ENCODE measurements around the gene MAPK8.

Gene MAPK8

GRCh38 chr10:48353246-48353645 lies 46.8 kb downstream of the MAPK8 start:
- TF ChIP-seq, protein P1, sequence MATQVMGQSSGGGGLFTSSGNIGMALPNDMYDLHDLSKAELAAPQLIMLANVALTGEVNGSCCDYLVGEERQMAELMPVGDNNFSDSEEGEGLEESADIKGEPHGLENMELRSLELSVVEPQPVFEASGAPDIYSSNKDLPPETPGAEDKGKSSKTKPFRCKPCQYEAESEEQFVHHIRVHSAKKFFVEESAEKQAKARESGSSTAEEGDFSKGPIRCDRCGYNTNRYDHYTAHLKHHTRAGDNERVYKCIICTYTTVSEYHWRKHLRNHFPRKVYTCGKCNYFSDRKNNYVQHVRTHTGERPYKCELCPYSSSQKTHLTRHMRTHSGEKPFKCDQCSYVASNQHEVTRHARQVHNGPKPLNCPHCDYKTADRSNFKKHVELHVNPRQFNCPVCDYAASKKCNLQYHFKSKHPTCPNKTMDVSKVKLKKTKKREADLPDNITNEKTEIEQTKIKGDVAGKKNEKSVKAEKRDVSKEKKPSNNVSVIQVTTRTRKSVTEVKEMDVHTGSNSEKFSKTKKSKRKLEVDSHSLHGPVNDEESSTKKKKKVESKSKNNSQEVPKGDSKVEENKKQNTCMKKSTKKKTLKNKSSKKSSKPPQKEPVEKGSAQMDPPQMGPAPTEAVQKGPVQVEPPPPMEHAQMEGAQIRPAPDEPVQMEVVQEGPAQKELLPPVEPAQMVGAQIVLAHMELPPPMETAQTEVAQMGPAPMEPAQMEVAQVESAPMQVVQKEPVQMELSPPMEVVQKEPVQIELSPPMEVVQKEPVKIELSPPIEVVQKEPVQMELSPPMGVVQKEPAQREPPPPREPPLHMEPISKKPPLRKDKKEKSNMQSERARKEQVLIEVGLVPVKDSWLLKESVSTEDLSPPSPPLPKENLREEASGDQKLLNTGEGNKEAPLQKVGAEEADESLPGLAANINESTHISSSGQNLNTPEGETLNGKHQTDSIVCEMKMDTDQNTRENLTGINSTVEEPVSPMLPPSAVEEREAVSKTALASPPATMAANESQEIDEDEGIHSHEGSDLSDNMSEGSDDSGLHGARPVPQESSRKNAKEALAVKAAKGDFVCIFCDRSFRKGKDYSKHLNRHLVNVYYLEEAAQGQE (IDR thresholded peaks at IDR 0.05; ENCODE audit: insufficient replicate concordance, low read depth), result no peak
- TF ChIP-seq POLR2AphosphoS5 (IDR thresholded peaks at IDR 0.05; ENCODE audit: low read depth), result no peak
- TF ChIP-seq GABPA (IDR thresholded peaks at IDR 0.05; ENCODE audit: low read depth), result no peak
- no peak for TF ChIP-seq SPI1 (IDR thresholded peaks at IDR 0.05; ENCODE audit: borderline replicate concordance, low read depth)
- TF ChIP-seq, protein P2, sequence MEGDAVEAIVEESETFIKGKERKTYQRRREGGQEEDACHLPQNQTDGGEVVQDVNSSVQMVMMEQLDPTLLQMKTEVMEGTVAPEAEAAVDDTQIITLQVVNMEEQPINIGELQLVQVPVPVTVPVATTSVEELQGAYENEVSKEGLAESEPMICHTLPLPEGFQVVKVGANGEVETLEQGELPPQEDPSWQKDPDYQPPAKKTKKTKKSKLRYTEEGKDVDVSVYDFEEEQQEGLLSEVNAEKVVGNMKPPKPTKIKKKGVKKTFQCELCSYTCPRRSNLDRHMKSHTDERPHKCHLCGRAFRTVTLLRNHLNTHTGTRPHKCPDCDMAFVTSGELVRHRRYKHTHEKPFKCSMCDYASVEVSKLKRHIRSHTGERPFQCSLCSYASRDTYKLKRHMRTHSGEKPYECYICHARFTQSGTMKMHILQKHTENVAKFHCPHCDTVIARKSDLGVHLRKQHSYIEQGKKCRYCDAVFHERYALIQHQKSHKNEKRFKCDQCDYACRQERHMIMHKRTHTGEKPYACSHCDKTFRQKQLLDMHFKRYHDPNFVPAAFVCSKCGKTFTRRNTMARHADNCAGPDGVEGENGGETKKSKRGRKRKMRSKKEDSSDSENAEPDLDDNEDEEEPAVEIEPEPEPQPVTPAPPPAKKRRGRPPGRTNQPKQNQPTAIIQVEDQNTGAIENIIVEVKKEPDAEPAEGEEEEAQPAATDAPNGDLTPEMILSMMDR (IDR thresholded peaks at IDR 0.05; ENCODE audit: insufficient read depth, low read length), result no peak
- no peak for DNase-seq (ENCODE audit: low read depth in 1 of 2, low spot score in 1 of 2)
- Histone ChIP-seq H3K27ac (replicated peaks) (no peak overlapping the region), H3K27me3 (ENCODE audit: insufficient read depth, poor library complexity, severe bottlenecking) (no peaks in the 10 kb centered on the region), H3K4me3 (replicated peaks; ENCODE audit: insufficient read depth, low read length) (no peak overlapping the region)

DNA sequence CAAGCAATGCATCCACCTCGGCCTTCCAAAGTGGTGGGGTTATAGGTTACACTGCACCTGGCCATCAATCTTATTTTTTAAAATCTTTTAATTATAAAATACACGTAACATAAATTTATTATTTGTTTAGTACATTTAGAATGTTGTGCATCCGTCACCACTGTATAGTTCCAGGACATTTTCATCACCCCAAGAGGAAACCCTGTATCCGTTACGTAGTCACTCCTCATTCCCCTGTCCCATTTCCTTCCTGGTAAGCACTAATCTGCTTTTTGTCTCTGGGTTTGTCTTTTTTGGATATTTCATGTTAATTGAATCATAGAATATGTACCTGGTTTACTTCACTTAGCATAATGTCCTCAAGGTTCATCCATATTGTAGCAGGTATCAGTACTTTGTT lies 51.2 kb downstream of the MAPK8 start:
- Histone ChIP-seq H3K4me3 (replicated peaks; ENCODE audit: insufficient read depth, low read length) (no peak overlapping the region), H3K27me3 (ENCODE audit: insufficient read depth, poor library complexity, severe bottlenecking) (no peaks in the 10 kb centered on the region), H3K27ac (replicated peaks) (no peak overlapping the region)
- no peak for DNase-seq (ENCODE audit: low read depth in 1 of 2, low spot score in 1 of 2)
- no peak for TF ChIP-seq POLR2AphosphoS5 (IDR thresholded peaks at IDR 0.05; ENCODE audit: low read depth)
- TF ChIP-seq, protein P2 (IDR thresholded peaks at IDR 0.05; ENCODE audit: insufficient read depth, low read length), result no peak
- TF ChIP-seq, protein P1 (IDR thresholded peaks at IDR 0.05; ENCODE audit: insufficient replicate concordance, low read depth), result no peak
- TF ChIP-seq GABPA (IDR thresholded peaks at IDR 0.05; ENCODE audit: low read depth), result no peak
- TF ChIP-seq SPI1 (IDR thresholded peaks at IDR 0.05; ENCODE audit: borderline replicate concordance, low read depth), result no peak

- no peak for DNase-seq (ENCODE audit: low read depth in 1 of 2, low spot score in 1 of 2)
- TF ChIP-seq, protein P1 (IDR thresholded peaks at IDR 0.05; ENCODE audit: insufficient replicate concordance, low read depth), result no peak
- TF ChIP-seq, protein P2 (IDR thresholded peaks at IDR 0.05; ENCODE audit: insufficient read depth, low read length), result no peak
- TF ChIP-seq SPI1 (IDR thresholded peaks at IDR 0.05; ENCODE audit: borderline replicate concordance, low read depth) (no peak), POLR2AphosphoS5 (IDR thresholded peaks at IDR 0.05; ENCODE audit: low read depth) (no peak), GABPA (IDR thresholded peaks at IDR 0.05; ENCODE audit: low read depth) (no peak)
- no peaks in the 10 kb centered on the region for H3K27me3 ChIP-seq (ENCODE audit: insufficient read depth, poor library complexity, severe bottlenecking)
- H3K4me3 ChIP-seq (replicated peaks; ENCODE audit: insufficient read depth, low read length), result no peak overlapping the region
- H3K27ac ChIP-seq (replicated peaks), result no peak overlapping the region
These were observed 51.7 kb downstream of the MAPK8 start for GRCh38 chr10:48358162-48358561.
